CD8-positive, alpha-beta memory T cell (primary cell): ENCODE results near the gene UGT1A7. TPM values are rescaled to one million over a fixed set of nuclear protein-coding genes. Genes with fewer than 3 reads are reported as not detected.

Source experiments
- CTCF ChIA-PET: fragments of 350-600 bp; sonication (Branson Sonifier 250); formaldehyde crosslinking; loops from one replicate; lab custom pipeline; 2021; ENCODE audit warnings: antibody characterized with exemption; lab: Charles Lee
- POLR2A ChIA-PET: fragments of 350-600 bp; sonication (Branson Sonifier 250); formaldehyde crosslinking; loops from one replicate; lab custom pipeline; 2021; ENCODE audit warnings: antibody characterized with exemption; lab: Charles Lee
- DNase-seq, 5 donors: peaks; one replicate each; pipeline versions ENCODE4 v3.0.0 to v3.0.0-alpha.2; 2020 to 2022; ENCODE audit warnings: mixed read lengths in 1 of 5
- H3K27ac ChIP-seq: one replicate; pipeline ENCODE4 v1.7.0; 2013; ENCODE audit warnings: low read depth, mild to moderate bottlenecking, low read length, moderate library complexity
- H3K27me3 ChIP-seq: 2 replicates; pipeline ENCODE4 v1.7.0; 2013; ENCODE audit warnings: low read length, mild to moderate bottlenecking; ENCODE audit not compliant: insufficient read depth, poor library complexity, severe bottlenecking
- H3K36me3 ChIP-seq: 2 replicates; pipeline ENCODE4 v1.7.0; 2013; ENCODE audit warnings: mild to moderate bottlenecking, low read length, moderate library complexity; ENCODE audit not compliant: insufficient read depth
- H3K4me1 ChIP-seq: 2 replicates; pipeline ENCODE4 v1.7.0; 2013; ENCODE audit warnings: mild to moderate bottlenecking, low read length, moderate library complexity; ENCODE audit not compliant: insufficient read depth
- H3K4me3 ChIP-seq: 2 replicates; pipeline ENCODE4 v1.7.0; 2013; ENCODE audit warnings: mild to moderate bottlenecking, low read length
- H3K9me3 ChIP-seq: 2 replicates; pipeline ENCODE4 v1.7.0; 2013; ENCODE audit warnings: mild to moderate bottlenecking, low read length
- H3K27ac Mint-ChIP-seq, 8 donors: one replicate each; pipeline ENCODE4 v1.8.0; 2020 to 2021; ENCODE audit warnings: mixed read lengths in 8 of 8, mild to moderate bottlenecking in 6 of 8, inconsistent platforms in 3 of 8, moderate library complexity in 3 of 8
- H3K27me3 Mint-ChIP-seq, 2 donors: one replicate each; pipeline ENCODE4 v1.8.0; 2020 to 2021; ENCODE audit warnings: mixed read lengths in 2 of 2, mild to moderate bottlenecking in 1 of 2, moderate library complexity in 1 of 2
- H3K36me3 Mint-ChIP-seq, 3 donors: one replicate each; pipeline ENCODE4 v1.8.0; 2020 to 2021; ENCODE audit warnings: mixed read lengths in 3 of 3, inconsistent platforms in 1 of 3, mild to moderate bottlenecking in 1 of 3
- H3K4me1 Mint-ChIP-seq, 3 donors: one replicate each; pipeline ENCODE4 v1.8.0; 2020 to 2021; ENCODE audit warnings: mixed read lengths in 3 of 3, inconsistent platforms in 1 of 3, mild to moderate bottlenecking in 1 of 3
- H3K4me3 Mint-ChIP-seq, 7 donors: one replicate each; pipeline ENCODE4 v1.8.0; 2020 to 2021; ENCODE audit warnings: mixed read lengths in 7 of 7, mild to moderate bottlenecking in 6 of 7, moderate library complexity in 4 of 7, inconsistent platforms in 2 of 7
- H3K9me3 Mint-ChIP-seq, 5 donors: one replicate each; pipeline ENCODE4 v1.8.0; 2020 to 2022; ENCODE audit warnings: mixed read lengths in 5 of 5, mild to moderate bottlenecking in 3 of 5, moderate library complexity in 2 of 5, inconsistent platforms in 1 of 5
- polyA plus RNA-seq: library from polyadenylated mRNA; unstranded; fragments of 300-500 nt; fragmentation: Illumina TruSeq; gene quantifications from one replicate; pipeline ENCODE4 v1.2.3, GENCODE V29; 2021
- total RNA-seq, 2 experiments: library from RNA; stranded (reverse); gene quantifications; one replicate each; pipeline ENCODE4 v1.2.3, GENCODE V29; 2021

Gene UGT1A7
- total and polyA plus RNA-seq, 3 experiments from 2014 or later, result not detected

- no peak overlapping the region for H3K4me3 Mint-ChIP-seq
These were observed 8.8 kb upstream of the UGT1A7 start for GRCh38 chr2:233672886-233673285.

GRCh38 chr2:233673896-233674295 lies 7.8 kb upstream of the UGT1A7 start:
- H3K4me1 Mint-ChIP-seq, result no peaks in the 10 kb centered on the region
- Histone ChIP-seq H3K4me3 (no peak overlapping the region), H3K36me3 (no peaks in the 10 kb centered on the region), H3K27me3 (peaks cover 4% of the 10 kb centered on the region), H3K4me1 (no peaks in the 10 kb centered on the region), H3K9me3 (no peaks in the 10 kb centered on the region), H3K27ac (no peak overlapping the region)
- H3K27me3 Mint-ChIP-seq, result peaks cover 8 to 51% of the 10 kb centered on the region in 2 donors
- H3K4me3 Mint-ChIP-seq, result no peak overlapping the region
- H3K36me3 Mint-ChIP-seq, result no peaks in the 10 kb centered on the region
- POLR2A ChIA-PET, result no interaction called here
- no peak overlapping the region for H3K27ac Mint-ChIP-seq
- DNase-seq, result no peak
- CTCF ChIA-PET, result no interaction called here
- H3K9me3 Mint-ChIP-seq, result peaks cover 0 to under 1% (median 0%) of the 10 kb centered on the region in 5 donors

More at GRCh38 chr2:233672886-233673285, 8.8 kb upstream of the UGT1A7 start:
- DNase-seq, result no peak
- peaks cover 7 to 50% of the 10 kb centered on the region in 2 donors for H3K27me3 Mint-ChIP-seq
- H3K9me3 Mint-ChIP-seq, result peaks cover 0 to 9% (median 2%) of the 10 kb centered on the region in 5 donors
- no peaks in the 10 kb centered on the region for H3K4me1 ChIP-seq
- no peaks in the 10 kb centered on the region for H3K9me3 ChIP-seq
- peaks cover 4% of the 10 kb centered on the region for H3K27me3 ChIP-seq
- H3K36me3 Mint-ChIP-seq, result no peaks in the 10 kb centered on the region
- H3K36me3 ChIP-seq, result no peaks in the 10 kb centered on the region
- no peak overlapping the region for H3K4me3 ChIP-seq
- CTCF ChIA-PET, result no interaction called here
- H3K27ac ChIP-seq, result no peak overlapping the region
- H3K27ac Mint-ChIP-seq, result no peak overlapping the region
- POLR2A ChIA-PET, result no interaction called here
- H3K4me1 Mint-ChIP-seq, result no peaks in the 10 kb centered on the region

GRCh38 chr2:233674314-233674713 lies 7.4 kb upstream of the UGT1A7 start:
- no peaks in the 10 kb centered on the region for H3K4me1 Mint-ChIP-seq
- Histone ChIP-seq H3K27ac (no peak overlapping the region), H3K9me3 (no peaks in the 10 kb centered on the region), H3K27me3 (peaks cover 4% of the 10 kb centered on the region), H3K4me3 (no peak overlapping the region), H3K4me1 (no peaks in the 10 kb centered on the region), H3K36me3 (no peaks in the 10 kb centered on the region)
- no peak overlapping the region for H3K4me3 Mint-ChIP-seq
- DNase-seq, result no peak
- no peaks in the 10 kb centered on the region for H3K9me3 Mint-ChIP-seq
- no peaks in the 10 kb centered on the region for H3K36me3 Mint-ChIP-seq
- ChIA-PET POLR2A (no interaction called here), CTCF (no interaction called here)
- H3K27ac Mint-ChIP-seq, result no peak overlapping the region
- H3K27me3 Mint-ChIP-seq, result peaks cover 8 to 55% of the 10 kb centered on the region in 2 donors

GRCh38 chr2:233674995-233675394 lies 6.7 kb upstream of the UGT1A7 start:
- POLR2A ChIA-PET, result no interaction called here
- H3K9me3 Mint-ChIP-seq, result no peaks in the 10 kb centered on the region

GRCh38 chr2:233676046-233676445 lies 5.7 kb upstream of the UGT1A7 start:
- Mint-ChIP-seq H3K9me3 (no peaks in the 10 kb centered on the region), H3K4me1 (no peaks in the 10 kb centered on the region)
- POLR2A ChIA-PET, result no interaction called here

More at GRCh38 chr2:233674995-233675394, 6.7 kb upstream of the UGT1A7 start:
- no peaks in the 10 kb centered on the region for H3K4me1 ChIP-seq
- no peak overlapping the region for H3K4me3 ChIP-seq
- Mint-ChIP-seq H3K4me3 (no peak overlapping the region), H3K36me3 (no peaks in the 10 kb centered on the region), H3K27ac (no peak overlapping the region), H3K4me1 (no peaks in the 10 kb centered on the region), H3K27me3 (peaks cover 7 to 59% of the 10 kb centered on the region in 2 donors)
- H3K9me3 ChIP-seq, result no peaks in the 10 kb centered on the region
- H3K27ac ChIP-seq, result no peak overlapping the region
- no peaks in the 10 kb centered on the region for H3K36me3 ChIP-seq
- DNase-seq, result no peak
- peaks cover 4% of the 10 kb centered on the region for H3K27me3 ChIP-seq
- CTCF ChIA-PET, result no interaction called here

GRCh38 chr2:233679196-233679595 lies 2.5 kb upstream of the UGT1A7 start:
- no peak for DNase-seq
- Mint-ChIP-seq H3K27ac (no peak overlapping the region), H3K36me3 (no peaks in the 10 kb centered on the region), H3K9me3 (no peaks in the 10 kb centered on the region), H3K27me3 (peaks cover 12 to 49% of the 10 kb centered on the region in 2 donors), H3K4me1 (no peaks in the 10 kb centered on the region), H3K4me3 (no peak overlapping the region)
- ChIA-PET POLR2A (no interaction called here), CTCF (no interaction called here)
- Histone ChIP-seq H3K27me3 (peaks cover 4% of the 10 kb centered on the region), H3K27ac (no peak overlapping the region), H3K4me1 (no peaks in the 10 kb centered on the region), H3K4me3 (no peak overlapping the region), H3K36me3 (no peaks in the 10 kb centered on the region), H3K9me3 (no peaks in the 10 kb centered on the region)

More at GRCh38 chr2:233676046-233676445, 5.7 kb upstream of the UGT1A7 start:
- Histone ChIP-seq H3K4me3 (no peak overlapping the region), H3K4me1 (no peaks in the 10 kb centered on the region), H3K9me3 (no peaks in the 10 kb centered on the region), H3K36me3 (no peaks in the 10 kb centered on the region), H3K27me3 (peaks cover 4% of the 10 kb centered on the region), H3K27ac (no peak overlapping the region)
- Mint-ChIP-seq H3K27me3 (peaks cover 8 to 51% of the 10 kb centered on the region in 2 donors), H3K27ac (no peak overlapping the region), H3K36me3 (no peaks in the 10 kb centered on the region), H3K4me3 (no peak overlapping the region)
- CTCF ChIA-PET, result no interaction called here
- no peak for DNase-seq

GRCh38 chr2:233680361-233681045 lies 1.2 kb upstream of the UGT1A7 start:
- H3K9me3 Mint-ChIP-seq, result no peaks in the 10 kb centered on the region
- H3K27me3 ChIP-seq, result peaks cover 4% of the 10 kb centered on the region
- H3K4me3 Mint-ChIP-seq, result no peak overlapping the region
- ChIA-PET POLR2A (no interaction called here), CTCF (no interaction called here)
- no peaks in the 10 kb centered on the region for H3K36me3 ChIP-seq
- DNase-seq, result no peak
- H3K27ac Mint-ChIP-seq, result no peak overlapping the region
- peaks cover 12 to 53% of the 10 kb centered on the region in 2 donors for H3K27me3 Mint-ChIP-seq
- H3K27ac ChIP-seq, result no peak overlapping the region
- no peak overlapping the region for H3K4me3 ChIP-seq
- H3K4me1 Mint-ChIP-seq, result no peaks in the 10 kb centered on the region
- no peaks in the 10 kb centered on the region for H3K4me1 ChIP-seq
- no peaks in the 10 kb centered on the region for H3K36me3 Mint-ChIP-seq
- no peaks in the 10 kb centered on the region for H3K9me3 ChIP-seq

GRCh38 chr2:233684640-233685039 lies 2.9 kb downstream of the UGT1A7 start:
- Histone ChIP-seq H3K27ac (no peak overlapping the region), H3K4me1 (no peaks in the 10 kb centered on the region), H3K27me3 (no peaks in the 10 kb centered on the region), H3K4me3 (no peak overlapping the region), H3K9me3 (no peaks in the 10 kb centered on the region), H3K36me3 (no peaks in the 10 kb centered on the region)
- ChIA-PET POLR2A (no interaction called here), CTCF (no interaction called here)
- Mint-ChIP-seq H3K4me3 (no peak overlapping the region), H3K27me3 (peaks cover 13 to 36% of the 10 kb centered on the region in 2 donors), H3K4me1 (no peaks in the 10 kb centered on the region), H3K9me3 (no peaks in the 10 kb centered on the region), H3K36me3 (no peaks in the 10 kb centered on the region), H3K27ac (no peak overlapping the region)
- no peak for DNase-seq
